Measurements from ENCODE around the gene ETV5.

ETV5 gene

DNA sequence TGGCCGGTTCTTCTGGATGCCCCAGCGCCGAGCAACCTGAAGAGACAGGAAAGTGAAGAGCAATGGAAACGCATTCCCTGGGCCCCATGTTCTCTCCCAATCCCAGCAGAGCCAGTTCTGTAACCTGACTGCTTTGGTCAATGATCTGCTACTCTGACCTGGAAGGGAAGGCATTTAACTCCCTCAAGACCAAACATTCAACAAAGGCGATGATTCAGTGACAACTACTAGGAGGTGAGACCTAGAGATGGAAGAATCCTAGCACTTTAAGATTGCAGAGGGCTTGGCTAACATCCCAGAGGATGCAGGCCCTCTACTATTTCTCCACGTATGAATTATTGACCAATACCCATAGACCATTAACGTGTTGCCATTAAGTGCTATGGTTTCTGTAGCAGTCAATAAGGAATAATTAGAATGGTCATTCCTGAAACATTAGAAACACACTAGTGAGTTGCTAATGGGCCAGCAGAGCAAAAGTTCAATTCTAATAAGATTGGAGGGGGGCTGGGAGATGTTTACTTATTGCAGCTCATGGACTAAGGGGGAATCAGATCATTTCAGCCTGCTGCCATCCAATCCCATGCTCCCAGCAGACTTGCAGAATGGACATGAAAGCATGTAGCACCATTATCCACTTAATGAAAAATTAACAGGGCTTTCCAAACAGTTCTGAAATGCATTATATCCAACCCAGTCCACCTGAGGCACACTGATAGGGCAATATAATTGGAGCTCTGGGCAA is 56.6 kb downstream of the ETV5 start:
- Histone ChIP-seq H4K5ac (ENCODE audit: low read length) (no peak overlapping the region), H2AK5ac (ENCODE audit: low read length) (no peak overlapping the region), H3K36me3 (ENCODE audit: control insufficient read depth, insufficient read depth, low read length) (peaks cover 1% of the 10 kb centered on the region)

DNA sequence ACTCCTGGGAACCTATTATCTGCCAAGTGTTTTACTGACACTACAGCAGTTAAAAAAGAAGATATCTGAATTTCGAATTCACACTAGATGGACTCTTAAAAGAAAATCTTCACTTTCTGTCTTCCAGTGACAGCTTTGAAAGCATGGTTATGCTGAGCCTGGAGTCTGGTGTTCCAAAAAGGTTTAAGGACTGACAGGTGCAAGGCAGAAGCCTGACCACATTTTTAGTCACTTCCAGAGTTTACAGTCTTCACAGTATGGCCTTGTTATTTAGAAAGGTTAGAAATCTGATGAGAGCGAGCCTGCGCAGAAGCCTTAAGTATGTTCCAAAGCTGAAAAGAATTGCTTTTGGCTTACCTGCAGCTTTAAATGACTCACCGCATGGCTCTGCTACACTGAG is 59.9 kb downstream of the ETV5 start:
- Histone ChIP-seq H2BK120ac (ENCODE audit: low read depth, low read length) (no peak overlapping the region), H3K4me3 (ENCODE audit: low read length) (no peak overlapping the region), H3K56ac (ENCODE audit: low read length) (no peak overlapping the region), H3K27me3 (ENCODE audit: insufficient read depth, low read length, poor library complexity) (no peaks in the 10 kb centered on the region), H3K18ac (ENCODE audit: low read length) (no peak overlapping the region), H2BK5ac (ENCODE audit: low read length) (no peak overlapping the region), H3K79me1 (ENCODE audit: low read length) (no peaks in the 10 kb centered on the region), H4K5ac (ENCODE audit: low read length) (no peak overlapping the region), H4K8ac (ENCODE audit: low read depth, low read length) (no peak overlapping the region), H3K4me2 (ENCODE audit: low read length) (no peak overlapping the region), H3K79me2 (ENCODE audit: control insufficient read depth, insufficient read depth, low read length) (no peaks in the 10 kb centered on the region), H2AK5ac (ENCODE audit: low read length) (no peak overlapping the region), H3K4me1 (ENCODE audit: control insufficient read depth, low read depth, low read length) (no peaks in the 10 kb centered on the region), H3K27ac (ENCODE audit: low read depth, low read length) (no peak overlapping the region), H3K9ac (ENCODE audit: low read length) (no peak overlapping the region), H2BK15ac (replicated peaks; ENCODE audit: low read depth) (no peak overlapping the region), H3K23ac (ENCODE audit: low read length) (no peak overlapping the region), H3K4ac (ENCODE audit: low read depth, low read length) (no peak overlapping the region), H3K36me3 (ENCODE audit: control insufficient read depth, insufficient read depth, low read length) (no peaks in the 10 kb centered on the region)
- WGBS (ENCODE audit: extremely low coverage, insufficient coverage, low lambda C conversion rate) = no CpG with 5 or more reads among the region's 4 CpGs
- DNase-seq = no peak

More for the DNA sequence above, 56.6 kb downstream of the ETV5 start:
- H3K4ac ChIP-seq (ENCODE audit: low read depth, low read length) = no peak overlapping the region
- no peak overlapping the region for H3K9ac ChIP-seq (ENCODE audit: low read length)
- H3K4me2 ChIP-seq (ENCODE audit: low read length) = no peak overlapping the region
- H3K27ac ChIP-seq (ENCODE audit: low read depth, low read length) = no peak overlapping the region
- H3K18ac ChIP-seq (ENCODE audit: low read length) = no peak overlapping the region
- no peaks in the 10 kb centered on the region for H3K79me1 ChIP-seq (ENCODE audit: low read length)
- no peaks in the 10 kb centered on the region for H3K27me3 ChIP-seq (ENCODE audit: insufficient read depth, low read length, poor library complexity)
- no peak overlapping the region for H3K23ac ChIP-seq (ENCODE audit: low read length)
- H3K56ac ChIP-seq (ENCODE audit: low read length) = no peak overlapping the region
- no CpG with 5 or more reads among the region's 7 CpGs for WGBS (ENCODE audit: extremely low coverage, insufficient coverage, low lambda C conversion rate)
- no peaks in the 10 kb centered on the region for H3K79me2 ChIP-seq (ENCODE audit: control insufficient read depth, insufficient read depth, low read length)
- no peak overlapping the region for H2BK5ac ChIP-seq (ENCODE audit: low read length)
- DNase-seq = no peak
- H2BK120ac ChIP-seq (ENCODE audit: low read depth, low read length) = no peak overlapping the region
- H3K4me3 ChIP-seq (ENCODE audit: low read length) = no peak overlapping the region
- no peaks in the 10 kb centered on the region for H3K4me1 ChIP-seq (ENCODE audit: control insufficient read depth, low read depth, low read length)
- H2BK15ac ChIP-seq (replicated peaks; ENCODE audit: low read depth) = no peak overlapping the region
- no peak overlapping the region for H4K8ac ChIP-seq (ENCODE audit: low read depth, low read length)

DNA sequence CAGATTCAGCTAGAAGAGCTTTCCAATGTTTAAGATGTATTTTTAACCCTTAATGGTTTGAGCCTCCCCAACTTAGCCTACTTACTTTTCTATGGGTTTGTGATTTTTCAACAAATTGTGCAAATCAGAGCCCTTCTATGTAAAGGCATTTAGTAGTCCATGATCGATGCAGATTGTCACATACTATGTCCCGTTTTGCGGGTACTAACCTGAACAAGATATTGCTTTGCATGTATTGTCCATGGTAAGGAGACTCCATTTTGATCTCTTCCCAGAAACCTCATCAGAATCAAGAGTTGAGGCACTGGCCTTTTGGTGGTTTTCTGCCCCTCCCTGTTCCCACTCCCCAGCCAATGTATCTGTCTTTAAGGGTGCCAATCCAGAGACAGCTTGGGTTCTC is 60.8 kb downstream of the ETV5 start:
- H3K36me3 ChIP-seq (ENCODE audit: control insufficient read depth, insufficient read depth, low read length) = no peaks in the 10 kb centered on the region
- H2AK5ac ChIP-seq (ENCODE audit: low read length) = no peak overlapping the region
- no peak for DNase-seq
- no peak overlapping the region for H3K4ac ChIP-seq (ENCODE audit: low read depth, low read length)
- no peak overlapping the region for H4K5ac ChIP-seq (ENCODE audit: low read length)
- WGBS (ENCODE audit: extremely low coverage, insufficient coverage, low lambda C conversion rate) = no CpG with 5 or more reads among the region's 3 CpGs
- H2BK120ac ChIP-seq (ENCODE audit: low read depth, low read length) = no peak overlapping the region
- H3K56ac ChIP-seq (ENCODE audit: low read length) = no peak overlapping the region
- H3K23ac ChIP-seq (ENCODE audit: low read length) = no peak overlapping the region
- no peak overlapping the region for H3K4me3 ChIP-seq (ENCODE audit: low read length)
- H3K27me3 ChIP-seq (ENCODE audit: insufficient read depth, low read length, poor library complexity) = no peaks in the 10 kb centered on the region
- H3K4me2 ChIP-seq (ENCODE audit: low read length) = no peak overlapping the region
- H3K9ac ChIP-seq (ENCODE audit: low read length) = no peak overlapping the region
- H2BK5ac ChIP-seq (ENCODE audit: low read length) = no peak overlapping the region
- H2BK15ac ChIP-seq (replicated peaks; ENCODE audit: low read depth) = no peak overlapping the region
- no peak overlapping the region for H3K27ac ChIP-seq (ENCODE audit: low read depth, low read length)
- no peaks in the 10 kb centered on the region for H3K4me1 ChIP-seq (ENCODE audit: control insufficient read depth, low read depth, low read length)
- no peak overlapping the region for H4K8ac ChIP-seq (ENCODE audit: low read depth, low read length)
- H3K79me1 ChIP-seq (ENCODE audit: low read length) = no peaks in the 10 kb centered on the region
- H3K79me2 ChIP-seq (ENCODE audit: control insufficient read depth, insufficient read depth, low read length) = no peaks in the 10 kb centered on the region
- H3K18ac ChIP-seq (ENCODE audit: low read length) = no peak overlapping the region

DNA sequence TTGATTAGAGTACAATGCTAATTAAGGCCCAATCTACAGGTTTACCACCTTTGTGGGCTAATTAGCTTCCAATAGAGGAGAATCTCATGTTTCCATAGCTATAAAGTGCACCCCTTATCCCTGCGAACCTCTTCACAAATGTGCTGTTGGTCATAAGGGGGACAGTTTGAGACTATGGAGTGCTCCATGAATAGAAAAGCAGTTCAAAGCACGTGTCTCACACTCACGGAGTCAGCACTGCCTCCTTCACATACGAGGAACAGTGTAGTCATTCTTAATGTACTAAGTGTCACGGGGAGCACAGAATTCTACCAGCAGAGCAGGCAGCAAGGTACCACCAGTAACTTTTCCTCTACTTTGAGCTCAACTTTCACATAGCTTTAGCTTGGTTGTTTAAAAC is 62.1 kb downstream of the ETV5 start:
- Histone ChIP-seq H2BK15ac (replicated peaks; ENCODE audit: low read depth) (no peak overlapping the region), H3K4me1 (ENCODE audit: control insufficient read depth, low read depth, low read length) (no peaks in the 10 kb centered on the region), H2BK5ac (ENCODE audit: low read length) (no peak overlapping the region), H3K79me1 (ENCODE audit: low read length) (no peaks in the 10 kb centered on the region), H3K79me2 (ENCODE audit: control insufficient read depth, insufficient read depth, low read length) (no peaks in the 10 kb centered on the region), H3K36me3 (ENCODE audit: control insufficient read depth, insufficient read depth, low read length) (no peaks in the 10 kb centered on the region), H3K27ac (ENCODE audit: low read depth, low read length) (no peak overlapping the region), H3K27me3 (ENCODE audit: insufficient read depth, low read length, poor library complexity) (no peaks in the 10 kb centered on the region), H3K18ac (ENCODE audit: low read length) (no peak overlapping the region), H3K56ac (ENCODE audit: low read length) (no peak overlapping the region), H3K23ac (ENCODE audit: low read length) (no peak overlapping the region), H2AK5ac (ENCODE audit: low read length) (no peak overlapping the region), H3K9ac (ENCODE audit: low read length) (no peak overlapping the region), H3K4me2 (ENCODE audit: low read length) (no peak overlapping the region), H3K4me3 (ENCODE audit: low read length) (no peak overlapping the region), H4K8ac (ENCODE audit: low read depth, low read length) (no peak overlapping the region), H2BK120ac (ENCODE audit: low read depth, low read length) (no peak overlapping the region), H4K5ac (ENCODE audit: low read length) (no peak overlapping the region), H3K4ac (ENCODE audit: low read depth, low read length) (no peak overlapping the region)
- DNase-seq = no peak
- no CpG with 5 or more reads among the region's 5 CpGs for WGBS (ENCODE audit: extremely low coverage, insufficient coverage, low lambda C conversion rate)

DNA sequence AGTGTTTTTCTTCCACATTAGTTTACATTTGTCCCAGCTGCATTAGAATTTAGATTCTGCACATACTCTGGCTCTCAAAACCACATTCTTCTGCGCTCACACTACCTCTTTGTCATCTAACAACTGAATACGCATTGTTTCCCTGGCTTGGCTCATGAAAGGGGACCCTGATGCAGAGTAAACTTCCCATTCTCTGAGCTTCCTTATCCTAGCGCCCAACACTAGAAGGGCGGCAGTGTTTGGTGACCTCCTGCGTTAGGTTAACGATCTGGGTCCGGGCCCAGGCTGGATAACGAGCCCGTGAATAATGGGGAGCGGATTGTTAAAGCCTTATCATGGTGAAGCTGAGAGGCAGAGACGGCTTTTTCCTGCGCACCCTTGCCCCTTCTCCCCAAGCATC is 63.9 kb downstream of the ETV5 start:
- Histone ChIP-seq H3K18ac (ENCODE audit: low read length) (no peak overlapping the region), H4K5ac (ENCODE audit: low read length) (no peak overlapping the region), H3K79me1 (ENCODE audit: low read length) (no peaks in the 10 kb centered on the region), H2AK5ac (ENCODE audit: low read length) (no peak overlapping the region), H3K4me2 (ENCODE audit: low read length) (no peak overlapping the region), H3K4me3 (ENCODE audit: low read length) (no peak overlapping the region), H3K27me3 (ENCODE audit: insufficient read depth, low read length, poor library complexity) (no peaks in the 10 kb centered on the region), H3K79me2 (ENCODE audit: control insufficient read depth, insufficient read depth, low read length) (no peaks in the 10 kb centered on the region), H3K56ac (ENCODE audit: low read length) (no peak overlapping the region), H2BK120ac (ENCODE audit: low read depth, low read length) (no peak overlapping the region), H2BK5ac (ENCODE audit: low read length) (no peak overlapping the region), H4K8ac (ENCODE audit: low read depth, low read length) (no peak overlapping the region), H3K9ac (ENCODE audit: low read length) (no peak overlapping the region), H3K27ac (ENCODE audit: low read depth, low read length) (no peak overlapping the region), H3K4me1 (ENCODE audit: control insufficient read depth, low read depth, low read length) (no peaks in the 10 kb centered on the region), H3K36me3 (ENCODE audit: control insufficient read depth, insufficient read depth, low read length) (no peaks in the 10 kb centered on the region), H3K4ac (ENCODE audit: low read depth, low read length) (no peak overlapping the region), H3K23ac (ENCODE audit: low read length) (no peak overlapping the region), H2BK15ac (replicated peaks; ENCODE audit: low read depth) (no peak overlapping the region)
- DNase-seq = no peak
- WGBS (ENCODE audit: extremely low coverage, insufficient coverage, low lambda C conversion rate) = no CpG with 5 or more reads among the region's 12 CpGs

DNA sequence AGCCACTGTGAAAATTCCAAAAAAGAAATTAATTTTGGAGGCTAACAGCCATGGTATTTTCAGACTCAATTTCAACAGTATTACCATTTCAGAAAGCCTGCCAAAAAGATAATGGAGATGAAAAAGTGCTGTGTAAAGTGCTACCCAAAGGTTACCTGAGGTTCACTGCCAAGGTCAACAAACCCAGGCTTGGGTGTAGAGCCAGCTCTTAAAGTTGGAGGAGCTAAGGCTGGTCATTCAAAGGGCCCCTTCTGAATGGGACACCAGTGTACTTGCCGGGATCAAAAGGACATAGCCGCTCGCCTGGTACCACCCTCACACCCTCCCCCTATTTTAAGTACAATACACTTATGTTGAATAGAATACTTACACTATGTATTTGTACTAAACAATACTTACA is 64.5 kb downstream of the ETV5 start:
- no CpG with 5 or more reads among the region's 3 CpGs for WGBS (ENCODE audit: extremely low coverage, insufficient coverage, low lambda C conversion rate)
- Histone ChIP-seq H3K4me3 (ENCODE audit: low read length) (no peak overlapping the region), H3K79me2 (ENCODE audit: control insufficient read depth, insufficient read depth, low read length) (no peaks in the 10 kb centered on the region), H4K5ac (ENCODE audit: low read length) (no peak overlapping the region), H3K4ac (ENCODE audit: low read depth, low read length) (no peak overlapping the region), H3K4me1 (ENCODE audit: control insufficient read depth, low read depth, low read length) (no peaks in the 10 kb centered on the region), H2BK120ac (ENCODE audit: low read depth, low read length) (no peak overlapping the region), H3K27ac (ENCODE audit: low read depth, low read length) (no peak overlapping the region), H3K56ac (ENCODE audit: low read length) (no peak overlapping the region), H4K8ac (ENCODE audit: low read depth, low read length) (no peak overlapping the region), H3K36me3 (ENCODE audit: control insufficient read depth, insufficient read depth, low read length) (no peaks in the 10 kb centered on the region), H3K18ac (ENCODE audit: low read length) (no peak overlapping the region), H3K79me1 (ENCODE audit: low read length) (no peaks in the 10 kb centered on the region), H3K9ac (ENCODE audit: low read length) (no peak overlapping the region), H2BK5ac (ENCODE audit: low read length) (no peak overlapping the region), H3K23ac (ENCODE audit: low read length) (no peak overlapping the region), H3K27me3 (ENCODE audit: insufficient read depth, low read length, poor library complexity) (no peaks in the 10 kb centered on the region), H2AK5ac (ENCODE audit: low read length) (no peak overlapping the region), H2BK15ac (replicated peaks; ENCODE audit: low read depth) (no peak overlapping the region), H3K4me2 (ENCODE audit: low read length) (no peak overlapping the region)
- no peak for DNase-seq
